Measurements from ENCODE around the gene RELN.

DNA sequence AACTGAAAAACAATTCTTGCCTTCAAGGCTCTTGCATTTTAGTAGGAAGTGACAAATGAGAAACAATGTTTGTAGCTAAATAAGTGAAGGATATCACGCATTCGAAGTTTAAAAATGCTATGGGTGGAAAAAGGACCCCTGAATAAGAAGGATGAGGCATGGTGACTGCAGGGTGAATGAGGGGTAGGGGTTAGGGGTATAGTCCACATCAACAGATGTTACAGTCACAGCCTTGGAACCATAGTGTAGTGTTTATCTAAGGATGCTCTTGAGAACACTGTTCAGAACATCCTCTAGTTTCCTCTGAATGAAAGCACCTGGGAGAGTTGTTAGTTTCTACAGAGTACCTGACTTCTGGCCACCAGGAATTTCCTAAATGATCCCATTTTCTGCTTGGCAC is 157.0 kb downstream of the RELN start:
- TF ChIP-seq, protein P1, sequence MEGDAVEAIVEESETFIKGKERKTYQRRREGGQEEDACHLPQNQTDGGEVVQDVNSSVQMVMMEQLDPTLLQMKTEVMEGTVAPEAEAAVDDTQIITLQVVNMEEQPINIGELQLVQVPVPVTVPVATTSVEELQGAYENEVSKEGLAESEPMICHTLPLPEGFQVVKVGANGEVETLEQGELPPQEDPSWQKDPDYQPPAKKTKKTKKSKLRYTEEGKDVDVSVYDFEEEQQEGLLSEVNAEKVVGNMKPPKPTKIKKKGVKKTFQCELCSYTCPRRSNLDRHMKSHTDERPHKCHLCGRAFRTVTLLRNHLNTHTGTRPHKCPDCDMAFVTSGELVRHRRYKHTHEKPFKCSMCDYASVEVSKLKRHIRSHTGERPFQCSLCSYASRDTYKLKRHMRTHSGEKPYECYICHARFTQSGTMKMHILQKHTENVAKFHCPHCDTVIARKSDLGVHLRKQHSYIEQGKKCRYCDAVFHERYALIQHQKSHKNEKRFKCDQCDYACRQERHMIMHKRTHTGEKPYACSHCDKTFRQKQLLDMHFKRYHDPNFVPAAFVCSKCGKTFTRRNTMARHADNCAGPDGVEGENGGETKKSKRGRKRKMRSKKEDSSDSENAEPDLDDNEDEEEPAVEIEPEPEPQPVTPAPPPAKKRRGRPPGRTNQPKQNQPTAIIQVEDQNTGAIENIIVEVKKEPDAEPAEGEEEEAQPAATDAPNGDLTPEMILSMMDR (tag by site-specific recombination; IDR thresholded peaks at IDR 0.05) = no peak
- TF ChIP-seq ZNF266 (tag by site-specific recombination; IDR thresholded peaks at IDR 0.05; ENCODE audit: low read depth) (no peak), ZNF138 (tag by site-specific recombination; IDR thresholded peaks at IDR 0.05; ENCODE audit: borderline replicate concordance) (no peak), ZBTB8A (tag by site-specific recombination; IDR thresholded peaks at IDR 0.05) (no peak), KLF9 (tag by site-specific recombination; IDR thresholded peaks at IDR 0.05; ENCODE audit: low read depth) (no peak), KLF1 (tag by site-specific recombination; IDR thresholded peaks at IDR 0.05) (no peak), ZNF473 (tag by site-specific recombination; IDR thresholded peaks at IDR 0.05) (no peak), ZNF792 (tag by site-specific recombination; IDR thresholded peaks at IDR 0.05) (no peak), SETDB1 (IDR thresholded peaks at IDR 0.05; ENCODE audit: insufficient read length, low read length) (no peak)
- TF ChIP-seq, protein P2, sequence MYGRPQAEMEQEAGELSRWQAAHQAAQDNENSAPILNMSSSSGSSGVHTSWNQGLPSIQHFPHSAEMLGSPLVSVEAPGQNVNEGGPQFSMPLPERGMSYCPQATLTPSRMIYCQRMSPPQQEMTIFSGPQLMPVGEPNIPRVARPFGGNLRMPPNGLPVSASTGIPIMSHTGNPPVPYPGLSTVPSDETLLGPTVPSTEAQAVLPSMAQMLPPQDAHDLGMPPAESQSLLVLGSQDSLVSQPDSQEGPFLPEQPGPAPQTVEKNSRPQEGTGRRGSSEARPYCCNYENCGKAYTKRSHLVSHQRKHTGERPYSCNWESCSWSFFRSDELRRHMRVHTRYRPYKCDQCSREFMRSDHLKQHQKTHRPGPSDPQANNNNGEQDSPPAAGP (tag by site-specific recombination; IDR thresholded peaks at IDR 0.05) = no peak
- TF ChIP-seq, protein P3, sequence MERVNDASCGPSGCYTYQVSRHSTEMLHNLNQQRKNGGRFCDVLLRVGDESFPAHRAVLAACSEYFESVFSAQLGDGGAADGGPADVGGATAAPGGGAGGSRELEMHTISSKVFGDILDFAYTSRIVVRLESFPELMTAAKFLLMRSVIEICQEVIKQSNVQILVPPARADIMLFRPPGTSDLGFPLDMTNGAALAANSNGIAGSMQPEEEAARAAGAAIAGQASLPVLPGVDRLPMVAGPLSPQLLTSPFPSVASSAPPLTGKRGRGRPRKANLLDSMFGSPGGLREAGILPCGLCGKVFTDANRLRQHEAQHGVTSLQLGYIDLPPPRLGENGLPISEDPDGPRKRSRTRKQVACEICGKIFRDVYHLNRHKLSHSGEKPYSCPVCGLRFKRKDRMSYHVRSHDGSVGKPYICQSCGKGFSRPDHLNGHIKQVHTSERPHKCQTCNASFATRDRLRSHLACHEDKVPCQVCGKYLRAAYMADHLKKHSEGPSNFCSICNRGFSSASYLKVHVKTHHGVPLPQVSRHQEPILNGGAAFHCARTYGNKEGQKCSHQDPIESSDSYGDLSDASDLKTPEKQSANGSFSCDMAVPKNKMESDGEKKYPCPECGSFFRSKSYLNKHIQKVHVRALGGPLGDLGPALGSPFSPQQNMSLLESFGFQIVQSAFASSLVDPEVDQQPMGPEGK (tag by site-specific recombination; IDR thresholded peaks at IDR 0.05) = no peak
- TF ChIP-seq, protein P4, sequence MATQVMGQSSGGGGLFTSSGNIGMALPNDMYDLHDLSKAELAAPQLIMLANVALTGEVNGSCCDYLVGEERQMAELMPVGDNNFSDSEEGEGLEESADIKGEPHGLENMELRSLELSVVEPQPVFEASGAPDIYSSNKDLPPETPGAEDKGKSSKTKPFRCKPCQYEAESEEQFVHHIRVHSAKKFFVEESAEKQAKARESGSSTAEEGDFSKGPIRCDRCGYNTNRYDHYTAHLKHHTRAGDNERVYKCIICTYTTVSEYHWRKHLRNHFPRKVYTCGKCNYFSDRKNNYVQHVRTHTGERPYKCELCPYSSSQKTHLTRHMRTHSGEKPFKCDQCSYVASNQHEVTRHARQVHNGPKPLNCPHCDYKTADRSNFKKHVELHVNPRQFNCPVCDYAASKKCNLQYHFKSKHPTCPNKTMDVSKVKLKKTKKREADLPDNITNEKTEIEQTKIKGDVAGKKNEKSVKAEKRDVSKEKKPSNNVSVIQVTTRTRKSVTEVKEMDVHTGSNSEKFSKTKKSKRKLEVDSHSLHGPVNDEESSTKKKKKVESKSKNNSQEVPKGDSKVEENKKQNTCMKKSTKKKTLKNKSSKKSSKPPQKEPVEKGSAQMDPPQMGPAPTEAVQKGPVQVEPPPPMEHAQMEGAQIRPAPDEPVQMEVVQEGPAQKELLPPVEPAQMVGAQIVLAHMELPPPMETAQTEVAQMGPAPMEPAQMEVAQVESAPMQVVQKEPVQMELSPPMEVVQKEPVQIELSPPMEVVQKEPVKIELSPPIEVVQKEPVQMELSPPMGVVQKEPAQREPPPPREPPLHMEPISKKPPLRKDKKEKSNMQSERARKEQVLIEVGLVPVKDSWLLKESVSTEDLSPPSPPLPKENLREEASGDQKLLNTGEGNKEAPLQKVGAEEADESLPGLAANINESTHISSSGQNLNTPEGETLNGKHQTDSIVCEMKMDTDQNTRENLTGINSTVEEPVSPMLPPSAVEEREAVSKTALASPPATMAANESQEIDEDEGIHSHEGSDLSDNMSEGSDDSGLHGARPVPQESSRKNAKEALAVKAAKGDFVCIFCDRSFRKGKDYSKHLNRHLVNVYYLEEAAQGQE (tag by site-specific recombination; IDR thresholded peaks at IDR 0.05) = no peak

Measured in HEK293 (cell line).